Retinal pigment epithelial cell (primary cell): ENCODE measurements around the gene OCLN.

Experiments
- DNase-seq: peaks from one replicate; pipeline ENCODE4 v3.0.0-alpha.2; 2010; ENCODE audit warnings: low read depth
- H3K4me3 ChIP-seq: 2 replicates; pipeline ENCODE4 v1.5.1; 2011; ENCODE audit warnings: mild to moderate bottlenecking, low read length, control low read depth, moderate library complexity
- CTCF ChIP-seq: conservative IDR thresholded peaks from 2 replicates; pipeline ENCODE4 v1.5.1; 2011; ENCODE audit warnings: low read depth, low read length, control low read depth, inconsistent platforms

OCLN gene

GRCh38 chr5:69484891-69485290, 7.7 kb upstream of the OCLN start:
- H3K4me3 ChIP-seq, result no peak overlapping the region
- DNase-seq, result no peak
- no peak for TF ChIP-seq CTCF

GRCh38 chr5:69485471-69485870, 7.1 kb upstream of the OCLN start:
- no peak overlapping the region for H3K4me3 ChIP-seq
- no peak for TF ChIP-seq CTCF
- DNase-seq, result no peak

GRCh38 chr5:69489246-69489645, 3.3 kb upstream of the OCLN start:
- no peak for TF ChIP-seq CTCF
- no peak overlapping the region for H3K4me3 ChIP-seq
- peak; percentile 43 for DNase-seq

GRCh38 chr5:69491027-69491426, 1.6 kb upstream of the OCLN start:
- TF ChIP-seq CTCF, result no peak
- peak; percentile 68 for DNase-seq
- no peak overlapping the region for H3K4me3 ChIP-seq

- H3K4me3 ChIP-seq, result peak overlapping the region; percentile 73
- no peak for TF ChIP-seq CTCF
- no peak for DNase-seq
These were observed 676 bp upstream of the OCLN start for GRCh38 chr5:69491838-69492390.

GRCh38 chr5:69492923-69493395, 369 bp downstream of the OCLN start:
- no peak for TF ChIP-seq CTCF
- no peak for DNase-seq
- peak overlapping the region; percentile 73 for H3K4me3 ChIP-seq

GRCh38 chr5:69493396-69494133, 975 bp downstream of the OCLN start:
- TF ChIP-seq CTCF, result no peak
- peak overlapping the region; percentile 73 for H3K4me3 ChIP-seq
- no peak for DNase-seq
